Measurements from ENCODE around the gene RRP7A.
"Not testable (repeated sequence)": the region's sequence is repeated elsewhere in the genome, so short reads cannot be mapped to it uniquely, and the experiment has no call there.

DNA sequence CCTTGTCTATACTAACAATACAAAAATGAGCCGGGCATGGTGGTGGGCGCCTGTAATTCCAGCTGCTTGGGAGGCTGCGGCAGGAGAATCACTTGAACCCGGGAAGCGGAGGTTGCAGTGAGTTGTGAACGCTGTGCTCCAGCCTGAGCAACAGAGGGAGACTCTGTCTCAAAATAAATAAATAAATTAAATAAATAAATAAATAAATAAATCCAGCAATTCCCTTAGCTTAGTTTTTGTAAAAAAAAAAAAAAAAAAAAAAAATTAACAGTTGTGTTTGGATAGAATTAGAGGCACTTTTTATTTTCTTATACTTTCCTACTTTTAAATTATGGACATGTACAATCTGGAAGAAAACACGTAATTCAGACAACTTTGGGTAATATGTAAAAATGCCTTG is 2.5 kb downstream of the RRP7A start:
- TF ChIP-seq, protein P1, sequence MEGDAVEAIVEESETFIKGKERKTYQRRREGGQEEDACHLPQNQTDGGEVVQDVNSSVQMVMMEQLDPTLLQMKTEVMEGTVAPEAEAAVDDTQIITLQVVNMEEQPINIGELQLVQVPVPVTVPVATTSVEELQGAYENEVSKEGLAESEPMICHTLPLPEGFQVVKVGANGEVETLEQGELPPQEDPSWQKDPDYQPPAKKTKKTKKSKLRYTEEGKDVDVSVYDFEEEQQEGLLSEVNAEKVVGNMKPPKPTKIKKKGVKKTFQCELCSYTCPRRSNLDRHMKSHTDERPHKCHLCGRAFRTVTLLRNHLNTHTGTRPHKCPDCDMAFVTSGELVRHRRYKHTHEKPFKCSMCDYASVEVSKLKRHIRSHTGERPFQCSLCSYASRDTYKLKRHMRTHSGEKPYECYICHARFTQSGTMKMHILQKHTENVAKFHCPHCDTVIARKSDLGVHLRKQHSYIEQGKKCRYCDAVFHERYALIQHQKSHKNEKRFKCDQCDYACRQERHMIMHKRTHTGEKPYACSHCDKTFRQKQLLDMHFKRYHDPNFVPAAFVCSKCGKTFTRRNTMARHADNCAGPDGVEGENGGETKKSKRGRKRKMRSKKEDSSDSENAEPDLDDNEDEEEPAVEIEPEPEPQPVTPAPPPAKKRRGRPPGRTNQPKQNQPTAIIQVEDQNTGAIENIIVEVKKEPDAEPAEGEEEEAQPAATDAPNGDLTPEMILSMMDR (conservative IDR thresholded peaks at IDR 0.05; ENCODE audit: low read depth, low read length): not testable (repeated sequence)
- TF ChIP-seq EZH2 (IDR thresholded peaks at IDR 0.05; ENCODE audit: low read length, unreplicated experiment); EZH2phosphoT487 (IDR thresholded peaks at IDR 0.05; ENCODE audit: borderline replicate concordance, low read length): not testable (repeated sequence)

Measured in PC-3 (cell line).